SK-N-SH (cell line): ENCODE measurements around the gene CCDC127.
"Not testable (repeated sequence)": the region's sequence is repeated elsewhere in the genome, so short reads cannot be mapped to it uniquely, and the experiment has no call there.

Experiments used
- TCF12 ChIP-seq: IDR thresholded peaks from 2 replicates; pipeline ENCODE4 v1.4.0; 2012
- TF ChIP-seq, protein P1 (sequence below): fragments of 200-600 bp; sonication (generic); IDR thresholded peaks from 2 replicates; pipeline ENCODE4 v1.6.1; 2017; ENCODE audit warnings: antibody characterized with exemption, mild to moderate bottlenecking, moderate library complexity

DNA sequence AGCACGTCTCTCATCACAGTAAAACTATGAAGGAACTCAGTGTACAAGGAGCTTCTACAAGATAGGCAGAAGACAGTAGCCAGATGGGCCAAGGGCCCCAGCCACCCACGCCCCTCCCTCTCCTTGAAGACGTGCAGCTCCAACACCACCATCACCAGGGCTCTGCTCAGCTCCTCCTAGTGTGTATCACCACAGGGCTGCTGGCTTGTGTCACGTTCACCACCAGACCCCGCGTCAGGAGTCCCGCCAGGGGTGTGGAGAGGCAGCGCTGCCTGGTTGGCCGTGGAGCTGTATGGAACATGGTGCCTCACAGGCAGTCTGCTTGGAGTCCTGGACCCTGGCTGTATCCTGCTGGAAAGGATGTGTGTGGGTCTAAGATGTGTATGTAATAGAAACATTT, 32.4 kb upstream of the CCDC127 start:
- TF ChIP-seq, protein P1, sequence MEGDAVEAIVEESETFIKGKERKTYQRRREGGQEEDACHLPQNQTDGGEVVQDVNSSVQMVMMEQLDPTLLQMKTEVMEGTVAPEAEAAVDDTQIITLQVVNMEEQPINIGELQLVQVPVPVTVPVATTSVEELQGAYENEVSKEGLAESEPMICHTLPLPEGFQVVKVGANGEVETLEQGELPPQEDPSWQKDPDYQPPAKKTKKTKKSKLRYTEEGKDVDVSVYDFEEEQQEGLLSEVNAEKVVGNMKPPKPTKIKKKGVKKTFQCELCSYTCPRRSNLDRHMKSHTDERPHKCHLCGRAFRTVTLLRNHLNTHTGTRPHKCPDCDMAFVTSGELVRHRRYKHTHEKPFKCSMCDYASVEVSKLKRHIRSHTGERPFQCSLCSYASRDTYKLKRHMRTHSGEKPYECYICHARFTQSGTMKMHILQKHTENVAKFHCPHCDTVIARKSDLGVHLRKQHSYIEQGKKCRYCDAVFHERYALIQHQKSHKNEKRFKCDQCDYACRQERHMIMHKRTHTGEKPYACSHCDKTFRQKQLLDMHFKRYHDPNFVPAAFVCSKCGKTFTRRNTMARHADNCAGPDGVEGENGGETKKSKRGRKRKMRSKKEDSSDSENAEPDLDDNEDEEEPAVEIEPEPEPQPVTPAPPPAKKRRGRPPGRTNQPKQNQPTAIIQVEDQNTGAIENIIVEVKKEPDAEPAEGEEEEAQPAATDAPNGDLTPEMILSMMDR, result not testable (repeated sequence)
- not testable (repeated sequence) for TF ChIP-seq TCF12
